OCI-LY1 (cell line): Measurements from ENCODE around the gene SNCG.
"Not testable (repeated sequence)": the region's sequence is repeated elsewhere in the genome, so short reads cannot be mapped to it uniquely, and the experiment has no call there.

Source experiments
- H2AFZ ChIP-seq: fragments of 200-600 bp; sonication (generic), shearing (Covaris generic); 2 replicates; pipeline ENCODE4 v1.6.0; 2014; ENCODE audit warnings: antibody characterized with exemption, mild to moderate bottlenecking, low read length
- H3F3A ChIP-seq: fragments of 200-600 bp; sonication (generic), shearing (Covaris generic); 2 replicates; pipeline ENCODE4 v1.6.0; 2014; ENCODE audit warnings: mild to moderate bottlenecking, antibody characterized with exemption, low read length, moderate library complexity; ENCODE audit not compliant: insufficient read depth
- H3K27ac ChIP-seq: fragments of 200-600 bp; sonication (generic); 2 replicates; pipeline ENCODE4 v1.5.1; 2014; ENCODE audit warnings: low read length, mixed run types, mild to moderate bottlenecking, low read depth; ENCODE audit not compliant: poor library complexity, severe bottlenecking
- H3K27me3 ChIP-seq: fragments of 200-600 bp; sonication (generic); 2 replicates; pipeline ENCODE4 v1.6.0; 2014; ENCODE audit warnings: antibody characterized with exemption, mild to moderate bottlenecking, low read length, moderate library complexity; ENCODE audit not compliant: insufficient read depth
- H3K36me3 ChIP-seq: fragments of 200-600 bp; sonication (generic); 2 replicates; pipeline ENCODE4 v1.6.1; 2014; ENCODE audit warnings: mild to moderate bottlenecking, antibody characterized with exemption, low read length, moderate library complexity, mixed read lengths; ENCODE audit not compliant: insufficient read depth
- H3K4me1 ChIP-seq: fragments of 200-600 bp; sonication (generic); 2 replicates; pipeline ENCODE4 v1.5.1; 2014; ENCODE audit warnings: mild to moderate bottlenecking, low read length, moderate library complexity; ENCODE audit not compliant: insufficient read depth, severe bottlenecking
- H3K4me2 ChIP-seq: fragments of 200-600 bp; sonication (generic), shearing (Covaris generic); 2 replicates; pipeline ENCODE4 v1.6.1; 2014; ENCODE audit warnings: low read length
- H3K4me3 ChIP-seq: fragments of 200-600 bp; sonication (generic); 2 replicates; pipeline ENCODE4 v1.5.1; 2014; ENCODE audit warnings: low read length, low read depth, mild to moderate bottlenecking, mixed read lengths; ENCODE audit not compliant: poor library complexity, severe bottlenecking
- H3K79me2 ChIP-seq: fragments of 200-600 bp; shearing (Covaris generic); 2 replicates; pipeline ENCODE4 v1.6.1; 2016; ENCODE audit warnings: mixed run types, low read length, mixed read lengths; ENCODE audit not compliant: insufficient read depth
- H3K9ac ChIP-seq: fragments of 200-600 bp; sonication (generic), shearing (Covaris generic); 2 replicates; pipeline ENCODE4 v1.6.1; 2014; ENCODE audit warnings: mild to moderate bottlenecking, low read length, mixed read lengths
- H3K9me2 ChIP-seq: fragments of 200-600 bp; sonication (generic), shearing (Covaris generic); 2 replicates; pipeline ENCODE4 v1.6.1; 2014; ENCODE audit warnings: low read depth, mild to moderate bottlenecking, low read length, mixed read lengths
- H3K9me3 ChIP-seq: fragments of 200-600 bp; shearing (Covaris generic); 2 replicates; pipeline ENCODE4 v1.6.1; 2014; ENCODE audit warnings: low read length, mixed read lengths
- H4K20me1 ChIP-seq: fragments of 200-600 bp; sonication (generic), shearing (Covaris generic); 2 replicates; pipeline ENCODE4 v1.6.0; 2016; ENCODE audit warnings: mild to moderate bottlenecking, low read length; ENCODE audit not compliant: insufficient read depth
- EZH2 ChIP-seq: fragments of 200-600 bp; sonication (generic), shearing (Covaris generic); IDR thresholded peaks from 2 replicates; pipeline ENCODE4 v1.8.0; 2017; ENCODE audit warnings: borderline replicate concordance, mixed run types, mild to moderate bottlenecking, antibody characterized with exemption, low read length, moderate library complexity, mixed read lengths
- TF ChIP-seq, protein P1 (sequence below): fragments of 200-600 bp; sonication (generic), shearing (Covaris generic); IDR thresholded peaks from 2 replicates; pipeline ENCODE4 v1.5.1; 2017; ENCODE audit warnings: mild to moderate bottlenecking, antibody characterized with exemption, low read length, moderate library complexity, mixed read lengths

Gene SNCG

DNA sequence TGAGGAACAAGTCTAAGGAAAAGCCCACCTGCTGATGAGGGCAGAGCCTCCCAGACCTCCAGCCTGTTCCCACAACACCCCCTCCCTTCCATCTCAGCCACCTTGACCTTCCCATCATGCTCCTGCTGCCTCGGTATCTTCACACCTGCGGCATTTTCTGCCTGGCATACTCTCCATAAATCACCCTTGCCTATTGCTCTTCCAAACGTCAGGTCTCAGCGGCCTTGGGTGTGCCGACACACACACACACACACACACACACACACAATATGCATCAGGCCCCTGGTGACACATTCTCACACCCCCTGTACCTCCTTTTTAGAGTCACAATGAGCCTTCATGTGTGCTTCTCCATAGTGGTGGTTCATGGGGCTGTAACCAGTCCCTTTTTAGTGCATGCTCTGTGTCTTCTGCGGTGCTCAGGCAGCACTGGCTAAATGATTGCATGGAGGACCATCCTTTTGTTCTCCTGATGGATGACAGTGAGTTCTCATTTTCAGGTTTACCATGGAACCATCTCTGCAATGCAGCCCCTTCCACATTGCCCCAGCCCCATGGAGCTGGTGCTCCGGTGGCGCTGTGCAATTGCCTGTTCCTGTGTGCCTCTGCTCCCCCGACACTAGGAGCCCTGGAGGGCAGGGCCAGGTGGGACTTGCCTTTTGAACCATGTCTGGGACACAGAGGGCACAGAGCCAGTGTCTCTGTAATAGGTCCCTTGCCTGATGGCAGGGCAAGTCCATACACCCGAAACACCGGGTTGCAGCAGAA, 14.4 kb downstream of the SNCG start:
- H3K79me2 ChIP-seq = no peaks in the 10 kb centered on the region
- no peak overlapping the region for H2AFZ ChIP-seq
- H3K9me2 ChIP-seq = no peaks in the 10 kb centered on the region
- H3K4me1 ChIP-seq = peaks cover 18% of the 10 kb centered on the region
- no peaks in the 10 kb centered on the region for H3F3A ChIP-seq
- H3K9ac ChIP-seq = no peak overlapping the region
- H3K4me2 ChIP-seq = no peak overlapping the region
- H4K20me1 ChIP-seq = no peaks in the 10 kb centered on the region
- no peaks in the 10 kb centered on the region for H3K36me3 ChIP-seq
- no peaks in the 10 kb centered on the region for H3K9me3 ChIP-seq
- H3K27ac ChIP-seq = no peak overlapping the region
- TF ChIP-seq EZH2 = no peak
- TF ChIP-seq, protein P1, sequence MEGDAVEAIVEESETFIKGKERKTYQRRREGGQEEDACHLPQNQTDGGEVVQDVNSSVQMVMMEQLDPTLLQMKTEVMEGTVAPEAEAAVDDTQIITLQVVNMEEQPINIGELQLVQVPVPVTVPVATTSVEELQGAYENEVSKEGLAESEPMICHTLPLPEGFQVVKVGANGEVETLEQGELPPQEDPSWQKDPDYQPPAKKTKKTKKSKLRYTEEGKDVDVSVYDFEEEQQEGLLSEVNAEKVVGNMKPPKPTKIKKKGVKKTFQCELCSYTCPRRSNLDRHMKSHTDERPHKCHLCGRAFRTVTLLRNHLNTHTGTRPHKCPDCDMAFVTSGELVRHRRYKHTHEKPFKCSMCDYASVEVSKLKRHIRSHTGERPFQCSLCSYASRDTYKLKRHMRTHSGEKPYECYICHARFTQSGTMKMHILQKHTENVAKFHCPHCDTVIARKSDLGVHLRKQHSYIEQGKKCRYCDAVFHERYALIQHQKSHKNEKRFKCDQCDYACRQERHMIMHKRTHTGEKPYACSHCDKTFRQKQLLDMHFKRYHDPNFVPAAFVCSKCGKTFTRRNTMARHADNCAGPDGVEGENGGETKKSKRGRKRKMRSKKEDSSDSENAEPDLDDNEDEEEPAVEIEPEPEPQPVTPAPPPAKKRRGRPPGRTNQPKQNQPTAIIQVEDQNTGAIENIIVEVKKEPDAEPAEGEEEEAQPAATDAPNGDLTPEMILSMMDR = no peak
- no peaks in the 10 kb centered on the region for H3K27me3 ChIP-seq
- H3K4me3 ChIP-seq = no peak overlapping the region

DNA sequence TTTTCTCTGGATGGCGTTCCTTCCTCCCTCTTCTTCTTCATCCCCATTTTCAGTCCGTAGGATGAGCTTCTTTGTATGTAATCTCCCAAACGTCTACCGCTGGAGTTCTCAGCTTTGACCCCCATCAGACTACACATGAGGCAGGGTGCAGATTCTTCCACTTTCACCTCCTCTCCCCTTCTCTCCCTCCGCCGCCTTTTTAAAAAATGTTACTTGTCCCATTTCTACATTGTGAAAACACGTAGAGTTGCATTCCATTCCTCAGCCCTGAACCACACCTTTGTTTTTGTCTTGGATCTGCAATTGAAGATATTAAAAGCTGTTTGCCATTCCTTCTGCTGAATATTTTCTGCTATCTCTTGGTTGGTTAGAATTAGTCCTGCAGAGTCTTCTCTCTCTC, 16.1 kb downstream of the SNCG start:
- no peaks in the 10 kb centered on the region for H3K27me3 ChIP-seq
- H3K9me3 ChIP-seq = no peaks in the 10 kb centered on the region
- H3K4me1 ChIP-seq = peaks cover 18% of the 10 kb centered on the region
- H3K4me3 ChIP-seq = no peak overlapping the region
- H3K4me2 ChIP-seq = no peak overlapping the region
- H3F3A ChIP-seq = no peaks in the 10 kb centered on the region
- no peak overlapping the region for H2AFZ ChIP-seq
- H3K27ac ChIP-seq = no peak overlapping the region
- H3K79me2 ChIP-seq = no peaks in the 10 kb centered on the region
- TF ChIP-seq EZH2 = no peak
- TF ChIP-seq, protein P1 = no peak
- no peaks in the 10 kb centered on the region for H3K36me3 ChIP-seq
- H4K20me1 ChIP-seq = no peaks in the 10 kb centered on the region
- no peaks in the 10 kb centered on the region for H3K9me2 ChIP-seq
- H3K9ac ChIP-seq = no peak overlapping the region

DNA sequence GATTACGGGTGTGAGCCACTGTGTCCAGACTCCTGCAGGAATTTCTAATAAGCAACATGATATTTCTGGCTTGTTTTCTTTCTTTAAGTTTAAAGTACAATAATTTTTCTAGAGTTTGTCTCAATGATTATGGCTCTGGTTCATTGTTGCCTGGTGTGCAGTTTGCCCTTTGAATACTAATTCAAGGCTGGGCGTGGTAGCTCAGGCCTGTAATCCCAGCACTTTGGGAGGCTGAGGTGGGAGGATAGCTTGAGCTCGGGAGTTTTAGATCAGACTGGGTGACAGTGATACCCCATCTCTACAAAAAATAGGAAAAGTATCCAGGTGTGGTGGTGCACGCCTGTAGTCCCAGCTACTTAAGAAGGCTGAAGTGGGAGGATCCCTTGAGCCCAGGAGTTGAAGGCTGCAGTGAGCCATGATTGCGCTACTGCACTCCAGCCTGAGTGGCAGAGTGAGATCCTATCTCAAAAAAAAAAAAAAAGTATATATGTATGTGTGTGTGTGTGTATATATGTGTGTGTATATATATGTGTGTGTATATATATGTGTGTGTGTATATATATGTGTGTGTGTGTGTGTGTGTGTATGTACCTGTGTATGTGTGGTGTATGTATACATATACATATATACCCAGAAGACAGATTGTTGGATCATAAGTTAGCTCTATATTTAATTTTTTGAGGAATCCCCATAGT, 18.1 kb downstream of the SNCG start:
- TF ChIP-seq, protein P1 = no peak
- no peak for TF ChIP-seq EZH2
- H3K36me3 ChIP-seq = no peaks in the 10 kb centered on the region
- H3K27ac ChIP-seq = no peak overlapping the region
- H3K9me2 ChIP-seq = no peaks in the 10 kb centered on the region
- peaks cover 6% of the 10 kb centered on the region for H3K4me1 ChIP-seq
- H3K79me2 ChIP-seq = no peaks in the 10 kb centered on the region
- no peaks in the 10 kb centered on the region for H3F3A ChIP-seq
- no peak overlapping the region for H2AFZ ChIP-seq
- no peaks in the 10 kb centered on the region for H3K9me3 ChIP-seq
- H3K4me2 ChIP-seq = no peak overlapping the region
- no peak overlapping the region for H3K9ac ChIP-seq
- no peaks in the 10 kb centered on the region for H4K20me1 ChIP-seq
- H3K27me3 ChIP-seq = no peaks in the 10 kb centered on the region
- no peak overlapping the region for H3K4me3 ChIP-seq

DNA sequence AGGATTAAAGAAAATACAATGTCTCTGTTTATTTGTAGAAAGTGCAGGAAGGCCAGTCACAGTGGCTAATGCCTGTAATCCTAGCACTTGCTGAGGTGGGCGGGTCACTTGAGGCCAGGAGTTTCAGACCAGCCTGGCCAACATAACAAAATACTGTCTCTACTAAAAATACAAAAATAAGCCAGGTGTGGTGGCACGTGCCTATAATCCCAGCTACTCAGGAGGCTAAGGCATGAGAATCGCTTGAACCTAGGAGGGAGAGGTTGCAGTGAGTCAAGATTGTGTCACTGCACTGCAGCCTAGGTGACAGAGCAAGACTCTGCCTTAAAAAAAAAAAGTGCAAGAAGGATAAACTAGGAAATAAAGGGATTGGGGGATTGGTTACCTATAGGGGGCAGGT, 20.1 kb downstream of the SNCG start:
- H3K4me3 ChIP-seq, H3K27me3 ChIP-seq, H3K79me2 ChIP-seq, H4K20me1 ChIP-seq, H3K36me3 ChIP-seq, H3K4me2 ChIP-seq, H3K9me2 ChIP-seq, H2AFZ ChIP-seq, H3K9me3 ChIP-seq, H3F3A ChIP-seq, H3K9ac ChIP-seq, H3K4me1 ChIP-seq, H3K27ac ChIP-seq: not testable (repeated sequence)
